ENCODE data around the gene IFNA13. TPM values are rescaled to one million over a fixed set of nuclear protein-coding genes. Genes with fewer than 3 reads are reported as not detected.
A peak's percentile ranks its signal among the peaks of the same experiment; 100 is the strongest.

IFNA13 gene
- total RNA-seq, 2 experiments from 2014 or later = not detected

DNA sequence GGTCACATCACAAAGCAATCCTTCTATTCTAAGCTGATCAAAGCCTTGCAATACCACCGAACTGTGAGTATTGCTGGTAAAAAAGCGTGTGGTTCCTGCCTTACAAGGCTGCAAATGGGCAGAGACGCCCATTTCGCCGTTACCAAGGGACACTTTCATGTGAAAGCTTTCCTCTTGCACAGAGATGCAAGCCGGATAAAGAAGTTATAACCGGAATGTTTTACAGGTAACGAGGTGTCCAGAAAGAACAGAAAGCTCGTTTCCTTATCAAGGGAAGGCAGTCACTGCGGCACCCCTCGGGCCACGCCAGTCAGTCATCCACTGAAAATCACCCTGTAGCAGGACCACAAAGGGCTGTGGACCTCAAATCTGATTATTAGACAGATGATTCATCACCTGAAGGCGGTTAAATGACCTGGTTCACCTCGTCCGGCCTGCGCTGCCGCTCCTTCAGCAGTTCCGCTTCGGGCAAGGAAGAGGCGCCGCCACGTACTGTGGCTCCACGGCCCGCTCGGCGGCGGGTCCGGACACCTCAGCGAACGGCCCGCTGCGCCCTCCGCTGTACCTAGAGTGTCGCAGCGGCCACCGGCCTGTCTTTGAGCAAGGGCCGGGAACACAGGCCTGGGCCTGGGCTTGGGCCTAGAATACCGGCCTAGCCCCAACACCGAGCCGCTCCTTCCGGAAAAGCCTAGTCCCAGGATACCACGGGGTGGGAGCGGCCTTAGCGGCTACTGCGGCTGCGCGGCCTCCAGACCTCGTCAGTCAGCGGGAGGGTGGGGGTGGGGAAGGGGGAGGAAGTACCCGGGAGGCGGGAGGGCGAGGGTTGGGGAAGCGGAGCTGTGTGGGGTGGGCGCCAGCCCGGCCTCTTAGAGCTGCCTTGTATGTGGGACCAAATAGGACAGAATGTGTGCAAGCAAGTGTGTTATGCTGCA lies 32.9 kb downstream of the IFNA13 start, which contains the start of gene KLHL9:
TSS of gene KLHL9 (minus strand) at position 704 of the 932 bp plus-strand sequence. CDS start at position 159, 545 bp downstream.
- Mint-ChIP-seq H3K27me3 (peaks cover 4% of the 10 kb centered on the region), H3K4me1 (peaks cover 47% of the 10 kb centered on the region), H3K4me3 (peak within 1 kb of the TSS; percentile 96), H3K9me3 (ENCODE audit: low read depth) (no peaks in the 10 kb centered on the region), H3K36me3 (peaks cover 27% of the 10 kb centered on the region), H3K27ac (peak within 1 kb of the TSS; percentile 90)
- CTCF ChIA-PET = interaction anchor here (0.8 to 2.9 kb wide), 11 partner anchors 9 to 767 kb away, joined by 3 to 30 read pairs (median 5); no protein-coding TSS in a partner anchor
- ATAC-seq (peak; percentile 96), DNase-seq (peak; percentile 91)

DNA sequence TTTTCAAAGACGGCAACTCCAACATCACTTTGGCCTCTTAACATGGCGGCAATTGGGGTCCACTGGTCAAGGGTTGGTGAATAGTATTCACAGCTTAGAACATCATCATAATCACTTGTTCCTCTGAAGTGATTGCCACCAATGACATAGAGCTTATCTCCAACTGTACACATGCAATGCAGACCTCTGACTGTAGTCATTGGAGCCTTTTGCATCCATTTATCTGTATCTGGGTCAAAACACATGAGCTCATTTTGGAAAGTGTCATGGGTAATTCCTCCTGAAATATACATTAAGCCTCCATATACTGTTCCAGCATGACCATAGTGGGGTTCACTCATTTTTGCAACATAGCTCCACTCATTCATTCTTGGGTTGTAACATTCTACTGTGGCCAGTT lies 34.6 kb downstream of the IFNA13 start:
- peaks cover 55% of the 10 kb centered on the region for H3K4me1 Mint-ChIP-seq
- peaks cover 3% of the 10 kb centered on the region for H3K27me3 Mint-ChIP-seq
- CTCF ChIA-PET = interaction anchor here (0.6 to 2.9 kb wide), 7 partner anchors 11 to 133 kb away, joined by 3 to 30 read pairs (median 4); no protein-coding TSS in a partner anchor
- no peaks in the 10 kb centered on the region for H3K9me3 Mint-ChIP-seq (ENCODE audit: low read depth)
- H3K27ac Mint-ChIP-seq = no peak overlapping the region
- ATAC-seq = no peak
- peaks cover 31% of the 10 kb centered on the region for H3K36me3 Mint-ChIP-seq
- no peak for DNase-seq
- H3K4me3 Mint-ChIP-seq = peak overlapping the region; percentile 96

DNA sequence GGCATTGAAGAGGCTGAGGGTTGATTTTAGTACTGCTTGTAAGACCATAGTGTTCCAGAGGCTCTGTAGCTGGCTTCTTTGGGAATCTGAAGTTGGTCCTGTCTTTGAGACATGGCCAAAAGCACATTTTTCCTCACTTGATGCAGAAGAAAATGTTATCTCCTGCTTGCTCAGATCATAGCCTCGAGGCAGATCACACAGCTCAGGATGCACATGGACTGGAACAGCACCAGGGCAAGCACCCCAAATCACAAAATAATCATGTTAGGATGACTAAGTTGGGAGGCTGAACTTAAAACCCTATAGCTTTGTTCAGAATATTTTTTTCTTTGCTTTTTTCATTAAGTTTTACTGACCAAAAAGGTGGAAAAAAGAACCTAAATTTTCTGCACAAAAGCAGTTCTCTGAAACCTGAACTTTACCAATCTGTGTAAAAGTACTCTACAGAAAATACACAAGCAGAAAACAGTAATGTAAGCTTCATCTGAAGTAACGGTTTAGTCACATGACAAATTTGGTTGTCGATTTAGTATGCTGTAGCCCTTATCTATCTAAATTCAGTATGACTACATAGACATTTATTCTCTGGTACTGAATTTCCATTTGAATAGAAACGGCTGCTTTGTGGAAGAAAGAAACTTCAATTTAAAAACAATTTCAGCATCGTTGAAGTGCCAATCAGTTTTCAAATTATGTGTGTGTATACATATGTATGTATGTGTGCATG lies 36.0 kb downstream of the IFNA13 start:
- CTCF ChIA-PET = interaction anchor here (1.4 to 1.7 kb wide), 3 partner anchors 10 to 134 kb away, joined by 3 to 8 read pairs (median 4); no protein-coding TSS in a partner anchor
- no peak overlapping the region for H3K4me3 Mint-ChIP-seq
- H3K9me3 Mint-ChIP-seq (ENCODE audit: low read depth) = no peaks in the 10 kb centered on the region
- peaks cover 61% of the 10 kb centered on the region for H3K4me1 Mint-ChIP-seq
- no peak for ATAC-seq
- peaks cover 31% of the 10 kb centered on the region for H3K36me3 Mint-ChIP-seq
- H3K27ac Mint-ChIP-seq = peak overlapping the region; percentile 24
- H3K27me3 Mint-ChIP-seq = no peaks in the 10 kb centered on the region
- no peak for DNase-seq

DNA sequence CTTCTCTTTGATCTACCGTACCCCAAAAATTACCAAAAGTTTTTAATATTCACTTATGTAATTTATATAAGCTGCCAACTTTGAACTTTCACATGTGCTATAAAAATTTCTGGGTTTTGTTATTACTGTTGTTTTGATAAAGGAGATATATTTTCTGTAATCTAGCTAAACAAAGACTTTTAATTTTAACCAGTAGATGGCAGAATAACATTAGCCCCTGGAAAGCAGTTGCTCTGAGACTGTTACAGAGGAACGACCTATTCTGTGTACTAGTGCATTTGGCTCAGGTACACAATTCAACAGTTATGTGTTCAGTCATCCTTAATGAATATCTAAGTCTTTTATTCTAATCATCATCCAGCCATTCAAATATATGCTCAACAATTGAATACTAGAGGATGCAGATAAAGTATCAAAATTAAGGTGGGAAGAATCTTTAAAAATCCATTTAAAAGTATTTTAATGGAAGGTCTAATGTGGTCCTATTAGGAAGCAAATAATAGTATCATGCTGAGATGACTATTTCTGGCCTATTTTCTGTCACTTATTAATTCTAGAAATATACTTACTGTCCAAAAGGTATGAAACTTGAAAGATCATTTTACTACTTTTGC lies 41.2 kb downstream of the IFNA13 start:
- ATAC-seq = peak; percentile 89
- no peaks in the 10 kb centered on the region for H3K27me3 Mint-ChIP-seq

DNA sequence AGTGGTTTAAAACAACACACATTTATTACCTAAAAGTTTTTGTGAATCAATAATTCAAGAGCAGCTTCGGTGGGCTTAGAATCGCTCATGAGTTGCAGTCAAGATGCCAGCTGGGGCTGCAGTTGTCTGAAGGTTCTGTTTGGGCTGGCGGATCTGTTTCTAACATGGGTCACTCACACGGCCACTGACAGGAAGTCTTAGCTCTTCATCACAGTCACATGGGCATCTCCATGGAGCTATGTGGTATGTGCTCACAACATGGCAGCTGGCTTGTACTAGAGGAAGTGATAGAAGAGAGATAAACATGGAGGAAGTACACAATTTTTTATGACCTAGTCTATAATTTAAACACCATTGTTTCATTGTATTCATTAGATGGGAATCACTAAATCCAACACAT lies 43.8 kb downstream of the IFNA13 start:
- Mint-ChIP-seq H3K27ac (no peak overlapping the region), H3K36me3 (peaks cover 27% of the 10 kb centered on the region), H3K27me3 (no peaks in the 10 kb centered on the region), H3K4me3 (no peak overlapping the region), H3K4me1 (peaks cover 16% of the 10 kb centered on the region), H3K9me3 (ENCODE audit: low read depth) (no peaks in the 10 kb centered on the region)
- CTCF ChIA-PET = interaction anchor here (0.9 to 3.9 kb wide), 6 partner anchors 72 to 465 kb away, joined by 3 to 25 read pairs (median 4); no protein-coding TSS in a partner anchor
- ATAC-seq (no peak), DNase-seq (no peak)

More for the DNA sequence above, 41.2 kb downstream of the IFNA13 start:
- Mint-ChIP-seq H3K27ac (no peak overlapping the region), H3K9me3 (ENCODE audit: low read depth) (no peaks in the 10 kb centered on the region), H3K4me1 (peaks cover 33% of the 10 kb centered on the region), H3K36me3 (peaks cover 37% of the 10 kb centered on the region), H3K4me3 (no peak overlapping the region)
- DNase-seq = no peak
- CTCF ChIA-PET = interaction anchor here (0.8 to 2.4 kb wide), 19 partner anchors 8 to 169 kb away, joined by 3 to 31 read pairs (median 4); partner anchors contain the start of gene KLHL9

DNA sequence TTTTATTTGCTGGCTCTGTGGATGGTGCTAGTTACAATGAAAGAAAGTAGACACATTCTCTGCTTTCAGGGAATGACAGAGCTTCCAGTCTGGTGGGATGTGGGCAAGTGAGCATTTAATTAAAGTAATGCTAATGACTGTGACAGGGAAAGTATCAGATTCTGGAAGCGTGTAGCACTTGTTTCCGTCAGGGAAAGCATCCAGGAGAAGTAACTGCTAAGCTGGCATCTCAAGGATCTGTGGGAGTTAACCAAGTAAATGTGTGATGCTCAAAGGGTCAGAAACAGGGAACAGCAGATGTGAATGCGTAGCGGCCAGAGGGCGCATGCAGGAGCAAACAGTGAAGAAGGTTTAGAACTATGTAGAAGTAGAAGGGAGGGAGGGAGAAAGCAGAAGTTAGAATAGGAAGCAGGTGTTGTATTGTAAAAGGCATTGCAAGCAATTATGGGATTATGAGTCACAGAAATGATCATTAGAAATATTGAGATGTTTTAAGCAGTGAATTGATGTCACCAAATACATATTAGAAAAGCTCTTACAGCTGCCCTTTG lies 44.9 kb downstream of the IFNA13 start:
- Mint-ChIP-seq H3K9me3 (ENCODE audit: low read depth) (no peaks in the 10 kb centered on the region), H3K27ac (no peak overlapping the region), H3K36me3 (peaks cover 25% of the 10 kb centered on the region), H3K4me3 (no peak overlapping the region), H3K4me1 (peaks cover 14% of the 10 kb centered on the region), H3K27me3 (no peaks in the 10 kb centered on the region)
- CTCF ChIA-PET = interaction anchor here (1.3 to 3.9 kb wide), 5 partner anchors 73 to 466 kb away, joined by 3 to 25 read pairs (median 4); no protein-coding TSS in a partner anchor
- ATAC-seq (no peak), DNase-seq (no peak)

DNA sequence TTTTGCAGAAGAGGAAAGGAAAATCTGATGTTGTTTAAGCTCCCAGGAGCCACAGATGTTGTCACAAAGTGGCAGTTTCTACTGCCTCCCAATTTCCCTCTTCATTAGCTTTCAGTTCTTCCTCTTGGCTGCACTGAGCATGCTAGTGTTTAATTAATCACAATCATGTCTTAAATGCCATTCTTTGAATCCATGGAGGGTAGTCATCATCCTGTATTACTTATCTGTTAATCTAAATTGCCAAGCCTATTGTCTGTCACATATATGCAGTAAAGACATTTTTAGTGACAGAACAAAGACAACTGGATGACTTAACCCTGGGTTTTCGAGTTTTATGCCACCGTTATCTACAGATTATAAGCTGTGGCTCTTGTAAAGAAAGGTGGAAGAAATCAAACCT lies 47.4 kb downstream of the IFNA13 start:
- Mint-ChIP-seq H3K27me3 (peaks cover 6% of the 10 kb centered on the region), H3K27ac (no peak overlapping the region), H3K9me3 (ENCODE audit: low read depth) (no peaks in the 10 kb centered on the region), H3K4me3 (no peak overlapping the region), H3K36me3 (peaks cover 22% of the 10 kb centered on the region), H3K4me1 (peaks cover 6% of the 10 kb centered on the region)
- ATAC-seq (no peak), DNase-seq (no peak)
- CTCF ChIA-PET = interaction anchor here (1.0 to 4.1 kb wide), 6 partner anchors 9 to 468 kb away, joined by 3 to 25 read pairs (median 6); no protein-coding TSS in a partner anchor

DNA sequence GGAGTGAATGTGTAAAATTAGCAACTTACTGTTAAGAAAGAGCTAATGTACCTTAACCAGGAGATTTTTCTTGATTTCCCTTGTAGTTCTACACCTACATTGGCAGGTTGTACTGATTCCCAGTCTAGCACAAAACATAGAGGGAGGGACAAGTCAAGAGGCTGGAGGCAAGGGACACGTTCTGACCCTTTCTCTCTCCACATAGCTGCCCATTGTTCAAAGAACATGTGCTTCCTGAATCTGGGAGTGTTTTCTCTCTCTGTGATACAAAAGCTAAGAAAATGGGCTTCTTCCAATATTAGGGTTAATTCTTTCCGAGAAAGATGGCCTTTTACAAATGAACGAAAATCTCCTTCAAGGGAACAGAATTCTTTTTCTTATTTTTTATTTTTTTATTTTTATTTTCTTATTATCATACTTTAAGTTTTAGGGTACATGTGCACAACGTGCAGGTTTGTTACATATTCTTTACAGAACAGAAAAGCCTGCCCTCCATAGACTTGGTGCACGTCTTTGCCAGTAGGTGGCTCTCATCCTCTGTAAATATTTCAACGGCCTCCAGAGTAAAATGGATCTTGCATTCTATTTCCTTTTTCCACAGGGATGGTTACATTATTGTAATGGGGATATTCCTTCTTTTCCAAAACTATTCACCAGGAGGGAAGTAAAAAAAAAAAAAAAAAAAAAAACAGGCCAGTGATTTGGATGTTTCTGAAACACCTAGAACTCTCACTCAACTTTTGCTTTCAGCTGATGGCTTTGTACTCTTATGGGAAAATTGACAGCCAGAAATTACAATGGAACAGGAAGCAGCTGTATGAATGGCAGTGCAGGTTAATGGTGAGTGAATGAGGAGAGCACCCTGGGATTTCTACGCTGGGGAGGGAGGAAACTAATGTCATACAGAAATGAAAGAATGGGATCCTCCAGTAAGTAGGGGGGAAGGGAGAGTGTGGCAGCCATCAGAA lies 49.6 kb downstream of the IFNA13 start:
- H3K27me3 Mint-ChIP-seq = peaks cover 15% of the 10 kb centered on the region
- peak; percentile 69 for ATAC-seq
- no peak for DNase-seq

More for the DNA sequence above, 49.6 kb downstream of the IFNA13 start:
- H3K4me1 Mint-ChIP-seq = peaks cover 2% of the 10 kb centered on the region
- CTCF ChIA-PET = interaction anchor here (0.6 to 4.1 kb wide), 23 partner anchors 10 to 472 kb away, joined by 3 to 25 read pairs (median 4); partner anchors contain the start of gene KLHL9
- H3K4me3 Mint-ChIP-seq = no peak overlapping the region
- H3K9me3 Mint-ChIP-seq (ENCODE audit: low read depth) = no peaks in the 10 kb centered on the region
- H3K27ac Mint-ChIP-seq = no peak overlapping the region
- H3K36me3 Mint-ChIP-seq = peaks cover 11% of the 10 kb centered on the region

Other genes starting within 250 kb of the IFNA13 start
- under 1 TPM in 1 of 2 experiments, not detected in 1; 0.23 TPM for gene IFNW1, start 226.2 kb downstream of the IFNA13 start, total RNA-seq
- not detected for gene IFNA21, start 201.4 kb downstream of the IFNA13 start, total RNA-seq
- gene IFNA4, start 180.5 kb downstream of the IFNA13 start, total RNA-seq = not detected
- gene IFNA7, start 165.9 kb downstream of the IFNA13 start, total RNA-seq = not detected
- gene IFNA10, start 160.9 kb downstream of the IFNA13 start, total RNA-seq = not detected
- not detected for gene IFNA16, start 150.7 kb downstream of the IFNA13 start, total RNA-seq
- gene IFNA17, start 139.8 kb downstream of the IFNA13 start, total RNA-seq = not detected
- gene IFNA14, start 128.1 kb downstream of the IFNA13 start, total RNA-seq = not detected
- not detected for gene IFNA5, start 62.7 kb downstream of the IFNA13 start, total RNA-seq
- gene KLHL9, start 32.7 kb downstream of the IFNA13 start, total RNA-seq = 10 to 100 TPM; 15.4 to 21.2 TPM
- gene IFNA6, start 17.2 kb downstream of the IFNA13 start, total RNA-seq = not detected
- not detected for gene IFNA2, start 17.3 kb upstream of the IFNA13 start, total RNA-seq
- gene IFNA8, start 41.1 kb upstream of the IFNA13 start, total RNA-seq = not detected
- not detected for gene IFNA1, start 72.4 kb upstream of the IFNA13 start, total RNA-seq
- gene IFNE, start 114.3 kb upstream of the IFNA13 start, total RNA-seq = not detected